ENCODE results near the gene MDFI.

DNA sequence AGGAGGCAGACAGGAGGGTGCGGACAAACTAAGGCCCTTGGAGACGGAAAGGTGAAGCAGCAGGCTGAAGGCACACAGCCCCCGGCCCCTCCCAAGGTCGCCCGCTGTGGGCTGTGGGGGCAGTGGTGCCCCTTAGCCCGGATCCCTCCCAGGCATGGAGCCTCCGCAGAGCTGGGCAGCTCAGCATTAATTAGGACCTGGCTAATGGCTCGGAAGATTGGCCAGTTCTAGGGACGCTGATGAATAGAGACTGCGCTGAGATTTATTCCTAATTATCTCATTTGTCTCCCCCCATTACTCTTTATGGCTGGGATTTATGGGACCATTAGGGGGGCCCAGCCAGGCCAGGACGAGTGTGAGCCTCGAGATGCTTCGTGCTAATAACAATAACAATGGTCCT, 20.4 kb downstream of the MDFI start:
- TF ChIP-seq YY1 (IDR thresholded peaks at IDR 0.05; ENCODE audit: insufficient read depth, insufficient read length) (no peak), ZNF274 (IDR thresholded peaks at IDR 0.05; ENCODE audit: low read depth, low read length) (no peak), SUZ12 (IDR thresholded peaks at IDR 0.05; ENCODE audit: extremely low read depth, insufficient read depth, insufficient read length) (no peak)

Data from NT2/D1 (cell line).